HG03280 (cell line): ENCODE results near the gene GSTM3.
A peak's percentile ranks its signal among the peaks of the same experiment; 100 is the strongest.
"Not testable (repeated sequence)": the region's sequence is repeated elsewhere in the genome, so short reads cannot be mapped to it uniquely, and the experiment has no call there.

Experiments
- ATAC-seq: cut with Tn5 transposase; IDR thresholded peaks from one replicate; pipeline ENCODE4 v1.9.1; 2021; ENCODE audit warnings: mild to moderate bottlenecking, moderate library complexity; ENCODE audit not compliant: unreplicated experiment

GSTM3 gene

GRCh38 chr1:109762821-109763645 lies 22.2 kb upstream of the GSTM3 start:
- ATAC-seq = no peak

GRCh38 chr1:109762039-109762585 lies 21.3 kb upstream of the GSTM3 start:
- ATAC-seq = no peak

GRCh38 chr1:109761227-109762038 lies 20.6 kb upstream of the GSTM3 start:
- ATAC-seq = no peak

GRCh38 chr1:109760581-109761226 lies 19.9 kb upstream of the GSTM3 start:
- ATAC-seq = no peak

- ATAC-seq = no peak
These were observed 18.9 kb upstream of the GSTM3 start for GRCh38 chr1:109759513-109760334.

- no peak for ATAC-seq
These were observed 17.3 kb upstream of the GSTM3 start for GRCh38 chr1:109757936-109758786.

GRCh38 chr1:109756848-109757521 lies 16.1 kb upstream of the GSTM3 start:
- ATAC-seq = no peak

- not testable (repeated sequence) for ATAC-seq
These were observed 15.5 kb upstream of the GSTM3 start for GRCh38 chr1:109756325-109756724.

- no peak for ATAC-seq
These were observed 13.9 kb upstream of the GSTM3 start for GRCh38 chr1:109754738-109755137.

GRCh38 chr1:109751531-109752260 lies 10.9 kb upstream of the GSTM3 start:
- no peak for ATAC-seq

- no peak for ATAC-seq
These were observed 10.1 kb upstream of the GSTM3 start for GRCh38 chr1:109750920-109751319.

GRCh38 chr1:109750241-109750882 lies 9.5 kb upstream of the GSTM3 start:
- no peak for ATAC-seq

GRCh38 chr1:109749221-109749620 lies 8.4 kb upstream of the GSTM3 start:
- ATAC-seq = no peak

- not testable (repeated sequence) for ATAC-seq
These were observed 7.5 kb upstream of the GSTM3 start for GRCh38 chr1:109748311-109748710.

- peak; percentile 87 for ATAC-seq
These were observed 862 bp downstream of the GSTM3 start for GRCh38 chr1:109739738-109740614.

GRCh38 chr1:109733236-109733870 lies 7.5 kb downstream of the GSTM3 start:
- ATAC-seq = no peak
